WTC11 (cell line): ENCODE results near the gene PRPF8. TPM values are rescaled to one million over a fixed set of nuclear protein-coding genes. Genes with fewer than 3 reads are reported as not detected.

Experiments
- ATAC-seq: fragments of 200-7000 bp; cut with Tn5 transposase; 2 replicates; pipeline ENCODE4 v1.10.0; 2021; ENCODE audit warnings: mild to moderate bottlenecking, moderate library complexity
- CTCF ChIA-PET: fragments of 300-600 bp; sonication (Branson Sonifier 250); formaldehyde crosslinking; loops from one replicate; lab custom pipeline; 2021; ENCODE audit warnings: antibody characterized with exemption; lab: Charles Lee
- POLR2A ChIA-PET: fragments of 350-600 bp; sonication (Branson Sonifier 250); formaldehyde crosslinking; loops from one replicate; lab custom pipeline; 2021; ENCODE audit warnings: antibody characterized with exemption; lab: Charles Lee
- DNase-seq: peaks from one replicate; pipeline ENCODE4 v3.0.0; 2021; ENCODE audit warnings: low spot score
- H3K27ac Mint-ChIP-seq: 2 replicates; pipeline ENCODE4 v1.8.0; 2021; ENCODE audit warnings: mixed read lengths
- H3K27me3 Mint-ChIP-seq: 2 replicates; pipeline ENCODE4 v1.8.0; 2021; ENCODE audit warnings: low read depth, mild to moderate bottlenecking, moderate library complexity, mixed read lengths
- H3K36me3 Mint-ChIP-seq: 2 replicates; pipeline ENCODE4 v1.8.0; 2021; ENCODE audit warnings: mixed read lengths
- H3K4me1 Mint-ChIP-seq: 2 replicates; pipeline ENCODE4 v1.8.0; 2022; ENCODE audit warnings: mixed read lengths
- H3K4me3 Mint-ChIP-seq: 2 replicates; pipeline ENCODE4 v1.8.0; 2021; ENCODE audit warnings: mild to moderate bottlenecking, moderate library complexity, mixed read lengths
- H3K9me3 Mint-ChIP-seq: 2 replicates; pipeline ENCODE4 v1.8.0; 2021; ENCODE audit warnings: mixed read lengths
- ELF4 ChIP-seq: sonication (generic); formaldehyde crosslinking; IDR thresholded peaks from 2 replicates; pipeline ENCODE4 v1.8.1; 2022; ENCODE audit warnings: low read depth, mild to moderate bottlenecking, moderate library complexity, missing genetic modification reagents
- EMX1 ChIP-seq: fragments of 250-450 bp; sonication (Bioruptor Pico); IDR thresholded peaks from 2 replicates; pipeline ENCODE4 v1.8.0; 2021; ENCODE audit warnings: mild to moderate bottlenecking
- GABPB1 ChIP-seq: sonication (generic); formaldehyde crosslinking; IDR thresholded peaks from 2 replicates; pipeline ENCODE4 v1.8.1; 2023; ENCODE audit warnings: mild to moderate bottlenecking, missing genetic modification reagents
- IRF2 ChIP-seq: sonication (generic); formaldehyde crosslinking; IDR thresholded peaks from 2 replicates; pipeline ENCODE4 v1.8.0; 2022; ENCODE audit warnings: low read depth, missing genetic modification reagents, borderline replicate concordance
- NR3C1 ChIP-seq: sonication (generic); formaldehyde crosslinking; conservative IDR thresholded peaks from 2 replicates; pipeline ENCODE4 v1.8.1; 2023; ENCODE audit warnings: low read depth, mild to moderate bottlenecking, missing genetic modification reagents
- OVOL2 ChIP-seq: fragments of 250-450 bp; sonication (Bioruptor Pico); IDR thresholded peaks from 2 replicates; pipeline ENCODE4 v1.9.0; 2021; ENCODE audit warnings: mild to moderate bottlenecking, borderline replicate concordance
- SP1 ChIP-seq: sonication (generic); formaldehyde crosslinking; conservative IDR thresholded peaks from 2 replicates; pipeline ENCODE4 v1.8.1; 2022; ENCODE audit warnings: missing genetic modification reagents
- TP53 ChIP-seq: sonication (generic); formaldehyde crosslinking; IDR thresholded peaks from 2 replicates; pipeline ENCODE4 v1.8.1; 2023; ENCODE audit warnings: mild to moderate bottlenecking, missing genetic modification reagents
- ZNF121 ChIP-seq: sonication (generic); formaldehyde crosslinking; IDR thresholded peaks from 2 replicates; pipeline ENCODE4 v1.8.0; 2023; ENCODE audit warnings: missing genetic modification reagents
- ZNF232 ChIP-seq: sonication (generic); formaldehyde crosslinking; IDR thresholded peaks from 2 replicates; pipeline ENCODE4 v1.8.0; 2022; ENCODE audit warnings: mild to moderate bottlenecking, missing genetic modification reagents
- ZNF416 ChIP-seq: fragments of 250-450 bp; sonication (Bioruptor Pico); IDR thresholded peaks from 2 replicates; pipeline ENCODE4 v1.9.0; 2021; ENCODE audit warnings: mild to moderate bottlenecking, inconsistent platforms
- ZNF671 ChIP-seq: fragments of 250-450 bp; sonication (Bioruptor Pico); IDR thresholded peaks from 2 replicates; pipeline ENCODE4 v1.8.0; 2021; ENCODE audit warnings: mild to moderate bottlenecking
- total RNA-seq: library from RNA; stranded (reverse); gene quantifications from 3 replicates; pipeline ENCODE4 v1.2.3, GENCODE V29; 2021
- TF ChIP-seq, protein P1 (sequence below): sonication (generic); formaldehyde crosslinking; IDR thresholded peaks from 2 replicates; pipeline ENCODE4 v1.8.1; 2022; ENCODE audit warnings: missing genetic modification reagents, borderline replicate concordance
- TF ChIP-seq, protein P2 (sequence below): sonication (generic); formaldehyde crosslinking; IDR thresholded peaks from 2 replicates; pipeline ENCODE4 v1.8.1; 2023; ENCODE audit warnings: mild to moderate bottlenecking, moderate library complexity, missing genetic modification reagents
- TF ChIP-seq, protein P3 (sequence below): fragments of 250-450 bp; sonication (Bioruptor Pico); IDR thresholded peaks from 2 replicates; pipeline ENCODE4 v1.9.0; 2021; ENCODE audit warnings: mild to moderate bottlenecking
- TF ChIP-seq, protein P4 (sequence below): fragments of 250-450 bp; sonication (Bioruptor Pico); IDR thresholded peaks from 2 replicates; pipeline ENCODE4 v1.9.0; 2021; ENCODE audit warnings: mild to moderate bottlenecking, borderline replicate concordance
- TF ChIP-seq, protein P5 (sequence below): sonication (generic); formaldehyde crosslinking; IDR thresholded peaks from 2 replicates; pipeline ENCODE4 v1.8.1; 2022; ENCODE audit warnings: mild to moderate bottlenecking, moderate library complexity, missing genetic modification reagents
- TF ChIP-seq, protein P6 (sequence below): sonication (generic); formaldehyde crosslinking; IDR thresholded peaks from 2 replicates; pipeline ENCODE4 v1.8.1; 2023; ENCODE audit warnings: mild to moderate bottlenecking, missing genetic modification reagents, moderate library complexity

PRPF8 gene
- total RNA-seq, 1 experiment from 2014 or later = 388 TPM

DNA sequence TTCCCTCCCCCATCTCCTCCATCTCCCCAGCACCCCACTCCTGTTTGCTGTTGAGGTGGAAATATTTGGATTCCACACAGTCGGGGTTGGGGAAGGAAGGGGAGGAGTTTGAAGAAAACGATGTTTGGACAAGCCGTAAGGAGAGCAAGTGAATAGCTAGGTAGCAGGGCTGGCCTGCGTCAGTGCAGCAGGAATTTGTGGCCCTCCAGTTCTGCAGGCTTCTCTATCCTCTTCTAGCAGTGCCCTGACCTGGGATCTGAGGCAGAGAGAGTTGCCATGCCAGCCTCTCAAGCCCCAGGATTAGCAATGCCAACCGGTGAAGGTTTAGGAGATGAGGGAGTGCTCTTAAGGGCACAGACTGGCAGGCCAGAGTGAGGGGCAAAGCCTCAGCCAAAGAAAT lies 13.0 kb upstream of the PRPF8 start (continued):
- TF ChIP-seq, protein P1, sequence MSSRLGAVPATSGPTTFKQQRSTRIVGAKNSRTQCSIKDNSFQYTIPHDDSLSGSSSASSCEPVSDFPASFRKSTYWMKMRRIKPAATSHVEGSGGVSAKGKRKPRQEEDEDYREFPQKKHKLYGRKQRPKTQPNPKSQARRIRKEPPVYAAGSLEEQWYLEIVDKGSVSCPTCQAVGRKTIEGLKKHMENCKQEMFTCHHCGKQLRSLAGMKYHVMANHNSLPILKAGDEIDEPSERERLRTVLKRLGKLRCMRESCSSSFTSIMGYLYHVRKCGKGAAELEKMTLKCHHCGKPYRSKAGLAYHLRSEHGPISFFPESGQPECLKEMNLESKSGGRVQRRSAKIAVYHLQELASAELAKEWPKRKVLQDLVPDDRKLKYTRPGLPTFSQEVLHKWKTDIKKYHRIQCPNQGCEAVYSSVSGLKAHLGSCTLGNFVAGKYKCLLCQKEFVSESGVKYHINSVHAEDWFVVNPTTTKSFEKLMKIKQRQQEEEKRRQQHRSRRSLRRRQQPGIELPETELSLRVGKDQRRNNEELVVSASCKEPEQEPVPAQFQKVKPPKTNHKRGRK (CRISPR knock-in tag) = no peak
- TF ChIP-seq, protein P2, sequence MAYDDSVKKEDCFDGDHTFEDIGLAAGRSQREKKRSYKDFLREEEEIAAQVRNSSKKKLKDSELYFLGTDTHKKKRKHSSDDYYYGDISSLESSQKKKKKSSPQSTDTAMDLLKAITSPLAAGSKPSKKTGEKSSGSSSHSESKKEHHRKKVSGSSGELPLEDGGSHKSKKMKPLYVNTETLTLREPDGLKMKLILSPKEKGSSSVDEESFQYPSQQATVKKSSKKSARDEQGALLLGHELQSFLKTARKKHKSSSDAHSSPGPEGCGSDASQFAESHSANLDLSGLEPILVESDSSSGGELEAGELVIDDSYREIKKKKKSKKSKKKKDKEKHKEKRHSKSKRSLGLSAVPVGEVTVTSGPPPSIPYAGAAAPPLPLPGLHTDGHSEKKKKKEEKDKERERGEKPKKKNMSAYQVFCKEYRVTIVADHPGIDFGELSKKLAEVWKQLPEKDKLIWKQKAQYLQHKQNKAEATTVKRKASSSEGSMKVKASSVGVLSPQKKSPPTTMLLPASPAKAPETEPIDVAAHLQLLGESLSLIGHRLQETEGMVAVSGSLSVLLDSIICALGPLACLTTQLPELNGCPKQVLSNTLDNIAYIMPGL (CRISPR knock-in tag) = no peak
- TF ChIP-seq OVOL2 = no peak
- TF ChIP-seq, protein P3, sequence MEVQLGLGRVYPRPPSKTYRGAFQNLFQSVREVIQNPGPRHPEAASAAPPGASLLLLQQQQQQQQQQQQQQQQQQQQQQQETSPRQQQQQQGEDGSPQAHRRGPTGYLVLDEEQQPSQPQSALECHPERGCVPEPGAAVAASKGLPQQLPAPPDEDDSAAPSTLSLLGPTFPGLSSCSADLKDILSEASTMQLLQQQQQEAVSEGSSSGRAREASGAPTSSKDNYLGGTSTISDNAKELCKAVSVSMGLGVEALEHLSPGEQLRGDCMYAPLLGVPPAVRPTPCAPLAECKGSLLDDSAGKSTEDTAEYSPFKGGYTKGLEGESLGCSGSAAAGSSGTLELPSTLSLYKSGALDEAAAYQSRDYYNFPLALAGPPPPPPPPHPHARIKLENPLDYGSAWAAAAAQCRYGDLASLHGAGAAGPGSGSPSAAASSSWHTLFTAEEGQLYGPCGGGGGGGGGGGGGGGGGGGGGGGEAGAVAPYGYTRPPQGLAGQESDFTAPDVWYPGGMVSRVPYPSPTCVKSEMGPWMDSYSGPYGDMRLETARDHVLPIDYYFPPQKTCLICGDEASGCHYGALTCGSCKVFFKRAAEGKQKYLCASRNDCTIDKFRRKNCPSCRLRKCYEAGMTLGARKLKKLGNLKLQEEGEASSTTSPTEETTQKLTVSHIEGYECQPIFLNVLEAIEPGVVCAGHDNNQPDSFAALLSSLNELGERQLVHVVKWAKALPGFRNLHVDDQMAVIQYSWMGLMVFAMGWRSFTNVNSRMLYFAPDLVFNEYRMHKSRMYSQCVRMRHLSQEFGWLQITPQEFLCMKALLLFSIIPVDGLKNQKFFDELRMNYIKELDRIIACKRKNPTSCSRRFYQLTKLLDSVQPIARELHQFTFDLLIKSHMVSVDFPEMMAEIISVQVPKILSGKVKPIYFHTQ (CRISPR knock-in tag) = no peak
- TF ChIP-seq ELF4 (CRISPR knock-in tag) = no peak
- no peak for TF ChIP-seq ZNF232 (CRISPR knock-in tag)
- no peak for TF ChIP-seq EMX1

DNA sequence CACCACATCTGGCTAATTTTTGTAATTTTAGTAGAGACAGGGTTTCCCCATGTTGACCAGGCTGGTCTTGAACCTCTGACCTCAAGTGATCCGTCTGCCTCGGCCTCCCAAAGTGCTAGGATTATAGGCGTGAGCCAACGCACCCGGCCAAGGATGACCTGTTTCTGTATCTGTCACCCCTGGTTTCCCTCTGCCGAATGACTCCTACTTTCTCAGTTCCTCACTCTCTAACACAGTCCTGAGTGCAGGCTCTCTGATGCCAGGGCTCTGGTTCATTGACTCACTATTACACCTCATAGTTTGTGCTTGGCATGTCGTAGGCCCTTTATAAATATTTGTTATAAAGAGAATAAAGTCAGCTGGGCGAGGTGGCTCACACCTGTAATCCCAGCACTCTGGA lies 10.7 kb upstream of the PRPF8 start:
- Mint-ChIP-seq H3K27ac (no peak overlapping the region), H3K9me3 (peaks cover 18% of the 10 kb centered on the region), H3K4me3 (no peak overlapping the region), H3K4me1 (no peaks in the 10 kb centered on the region), H3K27me3 (peaks cover 6% of the 10 kb centered on the region), H3K36me3 (peaks cover 10% of the 10 kb centered on the region)
- DNase-seq = no peak
- CTCF ChIA-PET = no interaction called here
- TF ChIP-seq ZNF121 = no peak
- TF ChIP-seq, protein P4, sequence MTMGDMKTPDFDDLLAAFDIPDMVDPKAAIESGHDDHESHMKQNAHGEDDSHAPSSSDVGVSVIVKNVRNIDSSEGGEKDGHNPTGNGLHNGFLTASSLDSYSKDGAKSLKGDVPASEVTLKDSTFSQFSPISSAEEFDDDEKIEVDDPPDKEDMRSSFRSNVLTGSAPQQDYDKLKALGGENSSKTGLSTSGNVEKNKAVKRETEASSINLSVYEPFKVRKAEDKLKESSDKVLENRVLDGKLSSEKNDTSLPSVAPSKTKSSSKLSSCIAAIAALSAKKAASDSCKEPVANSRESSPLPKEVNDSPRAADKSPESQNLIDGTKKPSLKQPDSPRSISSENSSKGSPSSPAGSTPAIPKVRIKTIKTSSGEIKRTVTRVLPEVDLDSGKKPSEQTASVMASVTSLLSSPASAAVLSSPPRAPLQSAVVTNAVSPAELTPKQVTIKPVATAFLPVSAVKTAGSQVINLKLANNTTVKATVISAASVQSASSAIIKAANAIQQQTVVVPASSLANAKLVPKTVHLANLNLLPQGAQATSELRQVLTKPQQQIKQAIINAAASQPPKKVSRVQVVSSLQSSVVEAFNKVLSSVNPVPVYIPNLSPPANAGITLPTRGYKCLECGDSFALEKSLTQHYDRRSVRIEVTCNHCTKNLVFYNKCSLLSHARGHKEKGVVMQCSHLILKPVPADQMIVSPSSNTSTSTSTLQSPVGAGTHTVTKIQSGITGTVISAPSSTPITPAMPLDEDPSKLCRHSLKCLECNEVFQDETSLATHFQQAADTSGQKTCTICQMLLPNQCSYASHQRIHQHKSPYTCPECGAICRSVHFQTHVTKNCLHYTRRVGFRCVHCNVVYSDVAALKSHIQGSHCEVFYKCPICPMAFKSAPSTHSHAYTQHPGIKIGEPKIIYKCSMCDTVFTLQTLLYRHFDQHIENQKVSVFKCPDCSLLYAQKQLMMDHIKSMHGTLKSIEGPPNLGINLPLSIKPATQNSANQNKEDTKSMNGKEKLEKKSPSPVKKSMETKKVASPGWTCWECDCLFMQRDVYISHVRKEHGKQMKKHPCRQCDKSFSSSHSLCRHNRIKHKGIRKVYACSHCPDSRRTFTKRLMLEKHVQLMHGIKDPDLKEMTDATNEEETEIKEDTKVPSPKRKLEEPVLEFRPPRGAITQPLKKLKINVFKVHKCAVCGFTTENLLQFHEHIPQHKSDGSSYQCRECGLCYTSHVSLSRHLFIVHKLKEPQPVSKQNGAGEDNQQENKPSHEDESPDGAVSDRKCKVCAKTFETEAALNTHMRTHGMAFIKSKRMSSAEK (CRISPR knock-in tag) = no peak
- TF ChIP-seq IRF2 (CRISPR knock-in tag) = no peak
- no peak for TF ChIP-seq EMX1
- TF ChIP-seq NR3C1 (CRISPR knock-in tag) = no peak
- no peak for TF ChIP-seq TP53 (CRISPR knock-in tag)
- no peak for TF ChIP-seq ZNF416 (CRISPR knock-in tag)
- TF ChIP-seq, protein P5, sequence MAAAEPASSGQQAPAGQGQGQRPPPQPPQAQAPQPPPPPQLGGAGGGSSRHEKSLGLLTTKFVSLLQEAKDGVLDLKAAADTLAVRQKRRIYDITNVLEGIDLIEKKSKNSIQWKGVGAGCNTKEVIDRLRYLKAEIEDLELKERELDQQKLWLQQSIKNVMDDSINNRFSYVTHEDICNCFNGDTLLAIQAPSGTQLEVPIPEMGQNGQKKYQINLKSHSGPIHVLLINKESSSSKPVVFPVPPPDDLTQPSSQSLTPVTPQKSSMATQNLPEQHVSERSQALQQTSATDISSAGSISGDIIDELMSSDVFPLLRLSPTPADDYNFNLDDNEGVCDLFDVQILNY = no peak
- TF ChIP-seq GABPB1 = no peak
- no peak for TF ChIP-seq ZNF671 (CRISPR knock-in tag)
- no peak for TF ChIP-seq SP1 (CRISPR knock-in tag)
- TF ChIP-seq, protein P6, sequence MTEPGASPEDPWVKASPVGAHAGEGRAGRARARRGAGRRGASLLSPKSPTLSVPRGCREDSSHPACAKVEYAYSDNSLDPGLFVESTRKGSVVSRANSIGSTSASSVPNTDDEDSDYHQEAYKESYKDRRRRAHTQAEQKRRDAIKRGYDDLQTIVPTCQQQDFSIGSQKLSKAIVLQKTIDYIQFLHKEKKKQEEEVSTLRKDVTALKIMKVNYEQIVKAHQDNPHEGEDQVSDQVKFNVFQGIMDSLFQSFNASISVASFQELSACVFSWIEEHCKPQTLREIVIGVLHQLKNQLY = no peak
- POLR2A ChIA-PET = no interaction called here
- no peak for ATAC-seq
